GM18858 (cell line): ENCODE results near the gene RNASE2.
"Not testable (repeated sequence)": the region's sequence is repeated elsewhere in the genome, so short reads cannot be mapped to it uniquely, and the experiment has no call there.

Experiments used
- ATAC-seq: cut with Tn5 transposase; IDR thresholded peaks from one replicate; pipeline ENCODE4 v1.9.1; 2021; ENCODE audit not compliant: unreplicated experiment

Gene RNASE2

GRCh38 chr14:20954736-20955537 lies at the start of gene RNASE2:
Gene RNASE2, plus strand, starts transcription at chr14:20955487. Its CDS starts 285 bp downstream, at chr14:20955772.
- not testable (repeated sequence) for ATAC-seq

- no peak for ATAC-seq
Measured at GRCh38 chr14:20905676-20906075, 49.6 kb upstream of the RNASE2 start.

- ATAC-seq, result no peak
Measured at GRCh38 chr14:20907214-20907613, 48.1 kb upstream of the RNASE2 start.

GRCh38 chr14:20910822-20911221 lies 44.5 kb upstream of the RNASE2 start:
- ATAC-seq, result not testable (repeated sequence)

- not testable (repeated sequence) for ATAC-seq
Measured at GRCh38 chr14:20919038-20919756, 36.1 kb upstream of the RNASE2 start.

- not testable (repeated sequence) for ATAC-seq
Measured at GRCh38 chr14:20923766-20924297, 31.5 kb upstream of the RNASE2 start.

- no peak for ATAC-seq
Measured at GRCh38 chr14:20934148-20934762, 21.0 kb upstream of the RNASE2 start.

- no peak for ATAC-seq
Measured at GRCh38 chr14:20935303-20935984, 19.8 kb upstream of the RNASE2 start.

GRCh38 chr14:20945146-20945545 lies 10.1 kb upstream of the RNASE2 start:
- ATAC-seq, result not testable (repeated sequence)

- ATAC-seq, result not testable (repeated sequence)
Measured at GRCh38 chr14:20946707-20947106, 8.6 kb upstream of the RNASE2 start.

GRCh38 chr14:20955538-20955873 lies 219 bp downstream of the RNASE2 start:
- not testable (repeated sequence) for ATAC-seq

- no peak for ATAC-seq
Measured at GRCh38 chr14:20956376-20956976, 1.2 kb downstream of the RNASE2 start.

GRCh38 chr14:20958946-20959345 lies 3.7 kb downstream of the RNASE2 start:
- not testable (repeated sequence) for ATAC-seq

- ATAC-seq, result no peak
Measured at GRCh38 chr14:20969336-20969735, 14.0 kb downstream of the RNASE2 start.

- ATAC-seq, result no peak
Measured at GRCh38 chr14:20970647-20970982, 15.3 kb downstream of the RNASE2 start.

GRCh38 chr14:20970983-20971704 lies 15.9 kb downstream of the RNASE2 start:
- ATAC-seq, result peak; percentile 77

GRCh38 chr14:20971705-20972021 lies 16.4 kb downstream of the RNASE2 start:
- no peak for ATAC-seq

- ATAC-seq, result no peak
Measured at GRCh38 chr14:20973501-20973900, 18.2 kb downstream of the RNASE2 start.

GRCh38 chr14:20976291-20976690 lies 21.0 kb downstream of the RNASE2 start:
- ATAC-seq, result no peak

- ATAC-seq, result no peak
Measured at GRCh38 chr14:20978687-20979086, 23.4 kb downstream of the RNASE2 start.
